HG03066 (cell line): ENCODE measurements around the gene NAV3.
"Not testable (repeated sequence)": the region's sequence is repeated elsewhere in the genome, so short reads cannot be mapped to it uniquely, and the experiment has no call there.

ENCODE experiments used
- ATAC-seq: cut with Tn5 transposase; IDR thresholded peaks from one replicate; pipeline ENCODE4 v1.9.1; 2021; ENCODE audit warnings: low read depth; ENCODE audit not compliant: unreplicated experiment

The NAV3 gene

GRCh38 chr12:78101113-78101876 lies 270.6 kb downstream of the NAV3 start:
- ATAC-seq: no peak

GRCh38 chr12:78101946-78102635 lies 271.4 kb downstream of the NAV3 start:
- no peak for ATAC-seq

GRCh38 chr12:78102801-78103200 lies 272.1 kb downstream of the NAV3 start:
- ATAC-seq: not testable (repeated sequence)

GRCh38 chr12:78115889-78116288 lies 285.2 kb downstream of the NAV3 start:
- no peak for ATAC-seq

- no peak for ATAC-seq
These were observed 287.3 kb downstream of the NAV3 start for GRCh38 chr12:78118036-78118435.

- no peak for ATAC-seq
These were observed 287.8 kb downstream of the NAV3 start for GRCh38 chr12:78118486-78118885.

GRCh38 chr12:78119351-78119918 lies 288.7 kb downstream of the NAV3 start:
- no peak for ATAC-seq

- no peak for ATAC-seq
These were observed 289.6 kb downstream of the NAV3 start for GRCh38 chr12:78120306-78120705.

- ATAC-seq: no peak
These were observed 290.3 kb downstream of the NAV3 start for GRCh38 chr12:78120866-78121560.

- ATAC-seq: no peak
These were observed 291.4 kb downstream of the NAV3 start for GRCh38 chr12:78121969-78122610.

GRCh38 chr12:78128211-78128610 lies 297.5 kb downstream of the NAV3 start:
- ATAC-seq: no peak

GRCh38 chr12:78143717-78144116 lies 313.0 kb downstream of the NAV3 start:
- no peak for ATAC-seq

GRCh38 chr12:78145398-78145797 lies 314.7 kb downstream of the NAV3 start:
- no peak for ATAC-seq

GRCh38 chr12:78146365-78146772 lies 315.7 kb downstream of the NAV3 start:
- ATAC-seq: peak; percentile 65

GRCh38 chr12:78149459-78149858 lies 318.8 kb downstream of the NAV3 start:
- ATAC-seq: no peak

GRCh38 chr12:78155546-78155945 lies 324.9 kb downstream of the NAV3 start:
- ATAC-seq: no peak

GRCh38 chr12:78156751-78157150 lies 326.1 kb downstream of the NAV3 start:
- ATAC-seq: no peak

- no peak for ATAC-seq
These were observed 326.5 kb downstream of the NAV3 start for GRCh38 chr12:78157199-78157598.

GRCh38 chr12:78164154-78164553 lies 333.5 kb downstream of the NAV3 start:
- no peak for ATAC-seq

- no peak for ATAC-seq
These were observed 336.8 kb downstream of the NAV3 start for GRCh38 chr12:78167510-78167909.

- no peak for ATAC-seq
These were observed 340.4 kb downstream of the NAV3 start for GRCh38 chr12:78171061-78171460.
